Stimulated activated CD8-positive, alpha-beta memory T cell treated with anti-CD3 and anti-CD28 coated beads, Interleukin-7, amount 100 ng/mL, for 24 hours (primary cell): ENCODE results near the gene LCE4A.
"Not testable (repeated sequence)": the region's sequence is repeated elsewhere in the genome, so short reads cannot be mapped to it uniquely, and the experiment has no call there.

Experiments
- DNase-seq: peaks from one replicate; pipeline ENCODE4 v3.0.0-alpha.2; 2020; ENCODE audit warnings: low read depth

LCE4A gene

GRCh38 chr1:152707860-152708259 lies at the start of gene LCE4A:
TSS of gene LCE4A (plus strand) at chr1:152708160. CDS start at chr1:152709076, 916 bp downstream.
- no peak for DNase-seq

GRCh38 chr1:152658649-152659048 lies 49.3 kb upstream of the LCE4A start:
- DNase-seq, result no peak

GRCh38 chr1:152663098-152663497 lies 44.9 kb upstream of the LCE4A start, which contains the start of gene LCE2D:
TSS of gene LCE2D (plus strand) at chr1:152663380. CDS start at chr1:152664106, 726 bp downstream.
- no peak for DNase-seq

GRCh38 chr1:152666171-152666570 lies 41.8 kb upstream of the LCE4A start:
- DNase-seq, result not testable (repeated sequence)

- DNase-seq, result no peak
Observed at GRCh38 chr1:152667648-152668047, 40.3 kb upstream of the LCE4A start.

GRCh38 chr1:152673016-152673415 lies 34.9 kb upstream of the LCE4A start:
- no peak for DNase-seq

GRCh38 chr1:152674983-152675382 lies 33.0 kb upstream of the LCE4A start, which contains the start of gene LCE2C:
TSS of gene LCE2C (plus strand) at chr1:152675279. CDS start at chr1:152676016, 737 bp downstream.
- not testable (repeated sequence) for DNase-seq

GRCh38 chr1:152679459-152679858 lies 28.5 kb upstream of the LCE4A start:
- no peak for DNase-seq

- DNase-seq, result no peak
Observed at GRCh38 chr1:152681616-152682015, 26.3 kb upstream of the LCE4A start.

GRCh38 chr1:152683846-152684245 lies 24.1 kb upstream of the LCE4A start:
- no peak for DNase-seq

GRCh38 chr1:152685823-152686222 lies 22.1 kb upstream of the LCE4A start, which contains the start of gene LCE2B:
TSS of gene LCE2B (plus strand) at chr1:152686123. CDS start at chr1:152686844, 721 bp downstream.
- DNase-seq, result not testable (repeated sequence)

GRCh38 chr1:152697701-152698600 lies 10.0 kb upstream of the LCE4A start, which contains the start of gene LCE2A:
TSS of gene LCE2A (plus strand) at chr1:152698345. CDS start at chr1:152698902, 557 bp downstream.
- no peak for DNase-seq

GRCh38 chr1:152699746-152700145 lies 8.2 kb upstream of the LCE4A start:
- no peak for DNase-seq

GRCh38 chr1:152718238-152718637 lies 10.3 kb downstream of the LCE4A start:
- no peak for DNase-seq

GRCh38 chr1:152725261-152725660 lies 17.3 kb downstream of the LCE4A start:
- DNase-seq, result no peak

GRCh38 chr1:152728986-152729385 lies 21.0 kb downstream of the LCE4A start:
- DNase-seq, result no peak

GRCh38 chr1:152735648-152736047 lies 27.7 kb downstream of the LCE4A start:
- no peak for DNase-seq

- DNase-seq, result no peak
Observed at GRCh38 chr1:152737997-152738396, 30.0 kb downstream of the LCE4A start.

GRCh38 chr1:152739841-152740240 lies 31.9 kb downstream of the LCE4A start:
- DNase-seq, result no peak

- DNase-seq, result no peak
Observed at GRCh38 chr1:152741656-152742055, 33.7 kb downstream of the LCE4A start.

- no peak for DNase-seq
Observed at GRCh38 chr1:152743371-152744145, 35.6 kb downstream of the LCE4A start.

- DNase-seq, result no peak
Observed at GRCh38 chr1:152745289-152745704, 37.3 kb downstream of the LCE4A start.
